LNCaP clone FGC (cell line): ENCODE measurements around the gene RNF121.
A peak's percentile ranks its signal among the peaks of the same experiment; 100 is the strongest.

ENCODE experiments used
- DNase-seq: peaks from one replicate; pipeline ENCODE4 v3.0.0-alpha.2; 2011; ENCODE audit warnings: low read depth
- H3K4me3 ChIP-seq: 2 replicates; pipeline ENCODE4 v1.5.1; 2011; ENCODE audit warnings: mild to moderate bottlenecking, low read depth, low read length, control low read depth
- CTCF ChIP-seq: IDR thresholded peaks from 2 replicates; pipeline ENCODE4 v1.5.1; 2012; ENCODE audit warnings: mild to moderate bottlenecking; ENCODE audit not compliant: control insufficient read depth, insufficient read depth; ENCODE audit errors: extremely low read depth

The RNF121 gene

DNA sequence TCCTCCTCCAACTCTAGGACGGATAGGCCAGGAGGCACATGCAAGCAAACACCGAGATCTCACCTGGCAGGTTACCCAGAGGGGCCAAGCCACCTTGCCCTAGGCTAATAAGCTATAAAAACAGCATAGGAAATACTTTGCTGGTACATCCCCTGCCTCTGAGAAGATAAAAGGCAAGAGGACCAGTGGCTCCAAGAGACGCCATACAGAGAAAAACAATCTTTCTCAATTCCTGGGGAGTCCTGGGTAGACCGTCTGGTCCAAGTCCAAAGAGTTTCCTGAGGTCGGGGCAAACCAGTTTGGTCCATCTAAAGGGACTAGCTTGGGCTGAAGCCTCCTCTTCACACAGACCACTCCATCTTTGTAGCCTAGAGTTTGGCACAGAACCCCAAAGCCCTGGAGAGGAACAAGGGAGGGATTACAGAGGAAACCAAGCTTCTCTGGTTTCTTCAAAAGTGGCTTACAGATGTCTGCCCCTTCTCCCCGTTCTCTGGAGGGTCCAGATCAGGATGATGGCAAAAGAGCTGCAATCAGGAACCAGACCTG is 111.1 kb downstream of the RNF121 start:
- no peak for TF ChIP-seq CTCF
- peak; percentile 83 for DNase-seq
- peak overlapping the region; percentile 56 for H3K4me3 ChIP-seq

DNA sequence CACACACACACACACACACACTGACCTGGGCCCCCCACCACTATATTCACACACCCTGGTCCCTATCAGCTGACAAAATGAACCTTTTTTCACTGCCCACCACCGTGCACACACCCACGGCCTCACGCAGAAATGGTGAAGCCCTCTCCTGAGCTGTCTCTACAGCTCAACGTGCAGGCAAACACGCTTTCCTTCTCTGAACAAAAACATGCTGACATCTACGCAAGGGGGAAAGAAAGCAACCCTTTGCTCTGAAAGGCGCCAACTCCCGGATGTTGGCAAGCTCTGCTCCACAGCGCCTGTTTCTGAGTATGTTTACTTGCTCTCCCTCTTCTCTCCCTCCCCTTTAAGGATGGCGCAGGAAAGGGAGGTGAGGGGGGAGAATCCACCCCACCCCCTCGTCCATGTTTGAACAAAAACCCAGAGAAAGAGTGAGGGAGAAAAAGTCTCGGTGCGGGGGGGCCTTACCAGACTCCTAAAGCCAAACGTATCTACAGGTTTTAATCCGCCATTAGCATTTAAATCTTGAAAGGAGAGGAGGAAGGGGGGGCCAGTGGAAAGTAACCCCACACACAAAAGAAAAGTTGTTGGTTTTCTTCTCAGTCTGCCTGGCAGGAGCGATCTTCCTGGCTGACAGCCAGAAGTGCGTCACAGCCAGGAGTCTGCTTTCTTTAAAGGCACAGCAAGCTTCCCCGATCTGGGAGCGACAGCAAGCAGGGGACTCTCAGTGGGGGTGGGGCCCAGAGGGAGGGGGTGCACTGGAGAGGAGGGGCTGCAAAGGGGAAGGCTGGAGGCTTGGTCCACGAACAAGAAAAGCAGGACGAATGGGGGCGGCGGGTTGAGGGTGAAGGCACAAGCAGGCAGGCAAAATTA is 111.9 kb downstream of the RNF121 start:
- TF ChIP-seq CTCF = no peak
- peak overlapping the region; percentile 56 for H3K4me3 ChIP-seq
- DNase-seq = peak; percentile 92

DNA sequence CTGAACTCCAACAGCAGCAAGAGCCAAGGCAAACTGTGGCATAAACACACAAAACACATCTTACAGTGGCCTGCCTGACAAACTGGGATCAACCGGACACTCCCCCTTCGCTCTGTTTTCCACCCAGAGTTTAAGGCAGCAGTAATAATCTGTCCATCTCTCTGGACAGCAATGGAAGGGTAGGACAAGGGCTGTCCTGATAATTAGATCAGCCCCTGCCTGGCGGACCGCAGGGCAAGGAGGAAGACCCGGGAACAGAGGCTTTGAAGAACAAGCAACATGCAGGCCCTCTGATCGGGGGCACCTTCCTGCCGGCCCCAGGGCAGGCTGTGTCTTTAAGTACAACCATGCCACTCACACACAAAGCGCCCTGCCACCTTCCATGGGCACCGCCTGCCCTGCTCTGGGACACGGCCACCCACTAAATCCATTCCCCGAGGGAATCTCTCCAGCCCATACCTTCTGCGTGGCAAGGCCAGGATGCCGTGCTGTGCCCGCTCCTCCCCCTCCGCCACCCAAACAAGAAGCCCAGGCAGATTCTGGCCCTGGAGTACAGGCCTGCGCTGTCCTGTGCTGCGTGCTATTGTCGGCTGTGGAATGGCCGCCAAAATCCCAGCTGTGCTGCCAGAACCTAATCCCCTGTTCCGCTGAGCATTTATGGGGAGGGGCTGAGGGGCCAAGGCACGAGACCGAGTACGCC is 112.7 kb downstream of the RNF121 start:
- DNase-seq = peak; percentile 54
- peak overlapping the region; percentile 56 for H3K4me3 ChIP-seq
- no peak for TF ChIP-seq CTCF

DNA sequence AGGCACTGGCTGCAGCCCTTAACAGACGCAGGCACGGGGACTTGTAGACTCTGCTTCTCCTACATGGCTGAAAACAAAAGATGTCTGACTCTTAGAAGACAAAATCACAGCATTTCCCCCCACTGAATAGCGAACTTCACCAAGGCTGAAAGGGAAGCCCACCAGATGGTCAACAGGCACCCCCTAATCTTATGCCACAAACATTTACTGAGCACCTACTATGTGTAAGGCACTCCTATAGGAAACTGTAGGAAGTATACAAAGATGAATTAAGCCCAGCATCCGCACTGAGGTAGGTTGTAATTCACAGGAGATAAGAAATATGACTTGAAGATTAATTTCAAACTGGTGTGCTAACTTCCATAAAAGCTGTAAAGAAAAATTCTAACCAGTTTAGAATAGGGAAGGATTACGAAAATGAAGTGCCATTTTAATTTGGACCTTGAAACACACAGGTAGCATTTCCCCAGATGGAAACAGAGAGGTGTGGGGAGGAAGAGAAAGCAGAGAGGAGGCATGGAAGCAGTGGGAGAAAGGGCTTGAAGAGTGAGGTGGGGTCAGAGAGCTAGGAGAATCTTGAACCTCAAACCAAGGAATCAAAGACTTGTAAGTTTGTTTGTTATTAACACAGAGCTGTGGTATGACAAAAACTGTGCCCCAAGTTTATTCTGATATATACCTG is 113.4 kb downstream of the RNF121 start:
- peak overlapping the region; percentile 56 for H3K4me3 ChIP-seq
- no peak for DNase-seq
- TF ChIP-seq CTCF = no peak

DNA sequence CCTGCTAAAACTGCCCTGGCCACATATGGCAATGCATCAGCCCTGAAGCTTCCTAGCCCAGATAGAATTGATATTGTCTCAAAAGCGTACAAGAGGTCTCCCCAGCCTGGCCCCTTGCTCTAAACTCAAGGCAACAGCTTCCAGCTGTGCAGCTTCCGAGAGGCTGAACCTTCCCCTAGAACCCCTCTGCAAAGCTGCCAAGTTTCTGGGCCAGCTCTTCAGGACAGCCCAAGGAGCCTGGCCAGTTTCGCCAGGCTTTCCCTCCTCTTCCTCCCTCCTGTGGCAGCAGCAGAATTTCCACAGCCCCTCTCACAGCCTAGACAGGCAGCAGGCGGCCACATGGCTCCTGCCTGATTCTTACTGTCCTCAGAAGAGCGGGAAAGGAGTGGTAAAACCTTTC is 117.0 kb downstream of the RNF121 start:
- no peak overlapping the region for H3K4me3 ChIP-seq
- DNase-seq = no peak
- TF ChIP-seq CTCF = no peak
